K562 (cell line): Measurements from ENCODE around the gene TMEM273. TPM values are rescaled to one million over a fixed set of nuclear protein-coding genes. Genes with fewer than 3 reads are reported as not detected.

Experiments used
- BMI1 ChIP-seq: fragments of 150-350 bp; IDR thresholded peaks from 2 replicates; pipeline ENCODE4 v1.6.1; 2014; ENCODE audit warnings: low read length
- CREB1 ChIP-seq, 2 experiments: sonication (generic) in 1 of 2; formaldehyde crosslinking in 1 of 2; IDR thresholded peaks; 2 replicates each; pipeline versions ENCODE4 v1.6.1 to v1.8.0; 2012 to 2022; ENCODE audit warnings: inconsistent platforms in 1 of 2, mild to moderate bottlenecking in 1 of 2, missing genetic modification reagents in 1 of 2, moderate library complexity in 1 of 2
- CREM ChIP-seq: IDR thresholded peaks from 2 replicates; pipeline ENCODE4 v1.6.1; 2014; ENCODE audit warnings: antibody characterized with exemption, low read depth
- ERF ChIP-seq: fragments of 450-650 bp; formaldehyde crosslinking; IDR thresholded peaks from 2 replicates; pipeline ENCODE4 v1.4.0; 2020; ENCODE audit warnings: mild to moderate bottlenecking, mixed read lengths
- ETV1 ChIP-seq: fragments of 450-650 bp; conservative IDR thresholded peaks from 2 replicates; pipeline ENCODE4 v1.6.1; 2016; ENCODE audit warnings: missing genetic modification characterization, control low read depth, low read depth, missing compliant biosample characterization
- KAT2B ChIP-seq: IDR thresholded peaks from one replicate; pipeline ENCODE4 v1.6.1; 2012; ENCODE audit warnings: low read depth, mild to moderate bottlenecking, control low read depth, inconsistent platforms, low read length, moderate library complexity
- PKNOX1 ChIP-seq: fragments of 450-650 bp; IDR thresholded peaks from 2 replicates; pipeline ENCODE4 v1.6.1; 2016
- SMAD1 ChIP-seq: fragments of 150-350 bp; IDR thresholded peaks from 2 replicates; pipeline ENCODE4 v1.6.1; 2014; ENCODE audit warnings: low read length, low read depth; ENCODE audit not compliant: partially characterized antibody
- SRF ChIP-seq, 2 experiments: fragments of 250-450, 450-650 bp in 1 of 2; sonication (Bioruptor Pico) in 1 of 2; sonication (generic) in 1 of 2; formaldehyde crosslinking; IDR thresholded peaks; 2 replicates each; pipeline versions ENCODE4 v1.5.0 to v1.5.1; 2020 to 2022; ENCODE audit warnings: mild to moderate bottlenecking in 1 of 2, missing genetic modification reagents in 1 of 2
- TAF15 ChIP-seq: fragments of 200-400 bp; formaldehyde crosslinking; IDR thresholded peaks from 2 replicates; pipeline ENCODE4 v1.6.1; 2017; ENCODE audit warnings: mild to moderate bottlenecking, low read depth, low read length, moderate library complexity
- TAL1 ChIP-seq: fragments of 450-650 bp; IDR thresholded peaks from 2 replicates; pipeline ENCODE4 v1.6.1; 2016; ENCODE audit warnings: mild to moderate bottlenecking
- THRAP3 ChIP-seq: fragments of 450-650 bp; IDR thresholded peaks from 2 replicates; pipeline ENCODE4 v1.6.1; 2016; ENCODE audit warnings: mild to moderate bottlenecking, inconsistent platforms, borderline replicate concordance
- XRCC5 ChIP-seq: fragments of 200-400 bp; formaldehyde crosslinking; IDR thresholded peaks from 2 replicates; pipeline ENCODE4 v1.6.1; 2017; ENCODE audit warnings: low read depth, mild to moderate bottlenecking, low read length
- ZNF140 ChIP-seq: fragments of 250-450 bp; sonication (Bioruptor Pico); IDR thresholded peaks from 2 replicates; pipeline ENCODE4 v1.8.0; 2021; ENCODE audit warnings: moderate library complexity, mild to moderate bottlenecking, inconsistent platforms
- ZNF24 ChIP-seq: fragments of 450-650 bp; IDR thresholded peaks from 2 replicates; pipeline ENCODE4 v1.6.1; 2016
- ZNF41 ChIP-seq: fragments of 250-450 bp; sonication (Bioruptor Pico); conservative IDR thresholded peaks from 2 replicates; pipeline ENCODE4 v1.4.0; 2020; ENCODE audit warnings: mild to moderate bottlenecking
- ZNF609 ChIP-seq: sonication (generic); formaldehyde crosslinking; IDR thresholded peaks from 2 replicates; pipeline ENCODE4 v1.8.1; 2023; ENCODE audit warnings: missing genetic modification reagents, mild to moderate bottlenecking, borderline replicate concordance
- ZNF830 ChIP-seq: fragments of 250-450 bp; sonication (Bioruptor Pico); IDR thresholded peaks from 2 replicates; pipeline ENCODE4 v1.5.0; 2021; ENCODE audit warnings: mild to moderate bottlenecking
- polyA plus RNA-seq, 8 experiments: library from polyadenylated mRNA; depleted of rRNA in 4 of 8; stranded (reverse) in 5 of 8; unstranded in 3 of 8; fragments of >200 nt; fragmentation: Nextera tagmentation in 2 of 8; fragmentation: Illumina TruSeq in 1 of 8; extraction: Ambion mirVana in 2 of 8; extraction: Trizol in 1 of 8; gene quantifications; 2 replicates each; pipeline versions ENCODE4 v1.2.1 to v1.2.3, GENCODE V29; 2011 to 2014; ENCODE audit warnings: inconsistent platforms in 1 of 8, missing spikeins in 1 of 8
- total RNA-seq, 7 experiments: library from RNA; depleted of rRNA in 6 of 7; stranded (reverse); fragments of >200 nt in 6 of 7; fragmentation: Illumina TruSeq in 2 of 7; extraction: Trizol in 2 of 7; gene quantifications; 2 replicates each; pipeline versions ENCODE4 v1.2.1 to v1.2.3, GENCODE V29; 2011 to 2021; ENCODE audit warnings: low replicate concordance in 1 of 7
- TF ChIP-seq, protein P1 (sequence below): sonication (generic); formaldehyde crosslinking; IDR thresholded peaks from 2 replicates; pipeline ENCODE4 v1.8.0; 2022; ENCODE audit warnings: mild to moderate bottlenecking, missing genetic modification reagents

TMEM273 gene
- total and polyA plus RNA-seq, 9 of the 15 experiments (the other 6 are each of a cell fraction or from before 2014, with no cell fraction given), result 39.2 to 131 (median 95.6) TPM

DNA sequence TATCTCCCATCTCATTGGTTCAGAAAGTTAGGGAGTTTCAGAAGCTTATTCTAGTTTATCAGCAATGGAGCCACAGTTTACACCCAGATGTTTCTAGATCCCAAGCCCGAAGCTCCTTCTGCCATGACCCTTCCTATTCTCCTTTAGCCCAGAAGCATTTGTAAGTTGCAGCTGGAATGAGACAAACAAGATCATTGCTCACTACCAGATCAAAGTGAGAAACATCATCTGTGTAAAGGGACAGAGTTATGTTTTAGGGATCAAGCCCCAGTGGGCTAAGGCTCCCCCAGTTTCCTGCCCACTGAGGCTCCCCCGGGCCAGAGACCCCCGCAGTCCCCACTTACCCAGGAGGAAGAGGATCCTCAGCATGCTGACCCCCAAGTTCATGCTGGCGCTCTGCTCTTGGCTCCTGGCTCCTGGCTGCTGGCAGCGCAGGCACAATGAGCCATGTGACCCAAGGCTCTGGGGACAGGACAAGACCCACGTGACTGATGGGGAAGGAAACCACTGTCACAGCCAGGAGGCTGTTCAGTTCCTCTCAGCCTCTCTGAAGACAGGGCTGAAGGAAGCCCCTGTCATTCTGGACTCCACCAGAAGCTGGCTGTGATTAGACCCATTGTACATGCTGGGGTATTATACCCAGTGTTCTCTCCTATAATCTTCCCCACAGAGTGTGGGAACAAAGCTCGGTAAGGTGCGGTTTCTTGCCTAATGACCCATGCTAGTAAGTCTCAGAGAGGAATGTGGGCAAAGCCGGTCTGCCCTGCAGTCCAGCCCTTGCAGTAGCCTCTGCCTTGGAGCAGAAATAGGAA, at the start of gene TMEM273 (continued):
- TF ChIP-seq ZNF609 (CRISPR knock-in tag), result no peak
- peak; percentile 71 for TF ChIP-seq PKNOX1
- TF ChIP-seq ZNF24, result no peak
- TF ChIP-seq, protein P1, sequence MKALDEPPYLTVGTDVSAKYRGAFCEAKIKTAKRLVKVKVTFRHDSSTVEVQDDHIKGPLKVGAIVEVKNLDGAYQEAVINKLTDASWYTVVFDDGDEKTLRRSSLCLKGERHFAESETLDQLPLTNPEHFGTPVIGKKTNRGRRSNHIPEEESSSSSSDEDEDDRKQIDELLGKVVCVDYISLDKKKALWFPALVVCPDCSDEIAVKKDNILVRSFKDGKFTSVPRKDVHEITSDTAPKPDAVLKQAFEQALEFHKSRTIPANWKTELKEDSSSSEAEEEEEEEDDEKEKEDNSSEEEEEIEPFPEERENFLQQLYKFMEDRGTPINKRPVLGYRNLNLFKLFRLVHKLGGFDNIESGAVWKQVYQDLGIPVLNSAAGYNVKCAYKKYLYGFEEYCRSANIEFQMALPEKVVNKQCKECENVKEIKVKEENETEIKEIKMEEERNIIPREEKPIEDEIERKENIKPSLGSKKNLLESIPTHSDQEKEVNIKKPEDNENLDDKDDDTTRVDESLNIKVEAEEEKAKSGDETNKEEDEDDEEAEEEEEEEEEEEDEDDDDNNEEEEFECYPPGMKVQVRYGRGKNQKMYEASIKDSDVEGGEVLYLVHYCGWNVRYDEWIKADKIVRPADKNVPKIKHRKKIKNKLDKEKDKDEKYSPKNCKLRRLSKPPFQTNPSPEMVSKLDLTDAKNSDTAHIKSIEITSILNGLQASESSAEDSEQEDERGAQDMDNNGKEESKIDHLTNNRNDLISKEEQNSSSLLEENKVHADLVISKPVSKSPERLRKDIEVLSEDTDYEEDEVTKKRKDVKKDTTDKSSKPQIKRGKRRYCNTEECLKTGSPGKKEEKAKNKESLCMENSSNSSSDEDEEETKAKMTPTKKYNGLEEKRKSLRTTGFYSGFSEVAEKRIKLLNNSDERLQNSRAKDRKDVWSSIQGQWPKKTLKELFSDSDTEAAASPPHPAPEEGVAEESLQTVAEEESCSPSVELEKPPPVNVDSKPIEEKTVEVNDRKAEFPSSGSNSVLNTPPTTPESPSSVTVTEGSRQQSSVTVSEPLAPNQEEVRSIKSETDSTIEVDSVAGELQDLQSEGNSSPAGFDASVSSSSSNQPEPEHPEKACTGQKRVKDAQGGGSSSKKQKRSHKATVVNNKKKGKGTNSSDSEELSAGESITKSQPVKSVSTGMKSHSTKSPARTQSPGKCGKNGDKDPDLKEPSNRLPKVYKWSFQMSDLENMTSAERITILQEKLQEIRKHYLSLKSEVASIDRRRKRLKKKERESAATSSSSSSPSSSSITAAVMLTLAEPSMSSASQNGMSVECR (CRISPR knock-in tag), result no peak
- TF ChIP-seq SRF (CRISPR knock-in tag; IDR thresholded peaks at IDR 0.05), result no peak
- TF ChIP-seq ETV1, result no peak
- no peak for TF ChIP-seq CREB1 (IDR thresholded peaks at IDR 0.05)
- no peak for TF ChIP-seq CREB1 (CRISPR knock-in tag; IDR thresholded peaks at IDR 0.05)
- no peak for TF ChIP-seq ZNF41
- TF ChIP-seq XRCC5, result no peak
- peak; percentile 54; the same call in 1 of the 2 replicates for TF ChIP-seq ERF (CRISPR knock-in tag)
- TF ChIP-seq TAL1, result no peak
- TF ChIP-seq ZNF140, result no peak
- no peak for TF ChIP-seq SMAD1
- TF ChIP-seq TAF15, result no peak
- TF ChIP-seq ZNF830 (CRISPR knock-in tag), result no peak
- TF ChIP-seq BMI1, result no peak
- no peak for TF ChIP-seq THRAP3
- TF ChIP-seq CREM, result no peak
- no peak for TF ChIP-seq KAT2B
